Measurements from ENCODE around the gene LRFN2.

The LRFN2 gene

DNA sequence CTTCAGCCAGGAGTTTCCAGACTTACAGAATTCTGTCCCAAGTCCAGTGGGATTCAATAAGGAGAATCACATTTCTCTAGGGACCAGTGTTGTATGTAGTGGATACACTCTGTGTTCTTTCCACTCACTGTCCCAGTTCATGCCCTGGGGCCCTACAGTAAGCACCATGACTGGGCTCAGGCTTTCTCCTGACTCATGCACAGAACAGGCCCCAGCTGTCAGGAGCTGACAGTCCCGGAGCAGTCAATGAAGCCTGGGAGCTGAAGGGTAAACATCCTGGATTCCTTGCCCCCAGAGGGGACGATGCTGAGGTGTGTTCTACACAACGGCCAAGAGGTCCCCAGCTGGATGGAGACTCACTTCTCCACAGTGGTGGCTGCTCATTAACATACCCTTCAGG lies 40.2 kb upstream of the LRFN2 start:
- Histone ChIP-seq H3K4me3 (ENCODE audit: low read length) (no peak overlapping the region), H3K9me3 (ENCODE audit: control insufficient read depth, insufficient read depth, low read length) (no peaks in the 10 kb centered on the region), H3F3A (ENCODE audit: control insufficient read depth, insufficient read depth) (no peaks in the 10 kb centered on the region), H4K20me1 (ENCODE audit: control insufficient read depth, insufficient read depth, low read depth, low read length) (no peaks in the 10 kb centered on the region), H3K36me3 (ENCODE audit: control insufficient read depth, low read length) (no peaks in the 10 kb centered on the region), H3K9me2 (replicated peaks; ENCODE audit: control insufficient read depth, low read length) (no peaks in the 10 kb centered on the region), H3K4me1 (ENCODE audit: control insufficient read depth, low read length) (no peaks in the 10 kb centered on the region), H3K79me2 (ENCODE audit: control insufficient read depth, low read length) (no peaks in the 10 kb centered on the region), H3K27me3 (ENCODE audit: control insufficient read depth, low read length) (0 out of 2 replicates have a peak, but pooled peaks cover 3% of the 10 kb centered on the region), H3K27ac (ENCODE audit: low read depth, low read length) (no peak overlapping the region), H3K4me2 (ENCODE audit: low read length) (no peak overlapping the region)
- no peak for TF ChIP-seq EZH2phosphoT487 (IDR thresholded peaks at IDR 0.05; ENCODE audit: borderline replicate concordance, low read length)
- TF ChIP-seq, protein P1, sequence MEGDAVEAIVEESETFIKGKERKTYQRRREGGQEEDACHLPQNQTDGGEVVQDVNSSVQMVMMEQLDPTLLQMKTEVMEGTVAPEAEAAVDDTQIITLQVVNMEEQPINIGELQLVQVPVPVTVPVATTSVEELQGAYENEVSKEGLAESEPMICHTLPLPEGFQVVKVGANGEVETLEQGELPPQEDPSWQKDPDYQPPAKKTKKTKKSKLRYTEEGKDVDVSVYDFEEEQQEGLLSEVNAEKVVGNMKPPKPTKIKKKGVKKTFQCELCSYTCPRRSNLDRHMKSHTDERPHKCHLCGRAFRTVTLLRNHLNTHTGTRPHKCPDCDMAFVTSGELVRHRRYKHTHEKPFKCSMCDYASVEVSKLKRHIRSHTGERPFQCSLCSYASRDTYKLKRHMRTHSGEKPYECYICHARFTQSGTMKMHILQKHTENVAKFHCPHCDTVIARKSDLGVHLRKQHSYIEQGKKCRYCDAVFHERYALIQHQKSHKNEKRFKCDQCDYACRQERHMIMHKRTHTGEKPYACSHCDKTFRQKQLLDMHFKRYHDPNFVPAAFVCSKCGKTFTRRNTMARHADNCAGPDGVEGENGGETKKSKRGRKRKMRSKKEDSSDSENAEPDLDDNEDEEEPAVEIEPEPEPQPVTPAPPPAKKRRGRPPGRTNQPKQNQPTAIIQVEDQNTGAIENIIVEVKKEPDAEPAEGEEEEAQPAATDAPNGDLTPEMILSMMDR (IDR thresholded peaks at IDR 0.05; ENCODE audit: low read depth, low read length, poor library complexity, severe bottlenecking) = no peak

GRCh38 chr6:40626886-40627285 lies 39.7 kb upstream of the LRFN2 start:
- Histone ChIP-seq H3K27me3 (ENCODE audit: control insufficient read depth, low read length) (no peaks in the 10 kb centered on the region), H3K4me1 (ENCODE audit: control insufficient read depth, low read length) (no peaks in the 10 kb centered on the region), H4K20me1 (ENCODE audit: control insufficient read depth, insufficient read depth, low read depth, low read length) (no peaks in the 10 kb centered on the region), H3K27ac (ENCODE audit: low read depth, low read length) (no peak overlapping the region), H3K4me2 (ENCODE audit: low read length) (no peak overlapping the region), H3K9me3 (ENCODE audit: control insufficient read depth, insufficient read depth, low read length) (no peaks in the 10 kb centered on the region), H3F3A (ENCODE audit: control insufficient read depth, insufficient read depth) (no peaks in the 10 kb centered on the region), H3K79me2 (ENCODE audit: control insufficient read depth, low read length) (no peaks in the 10 kb centered on the region), H3K9me2 (replicated peaks; ENCODE audit: control insufficient read depth, low read length) (no peaks in the 10 kb centered on the region), H3K4me3 (ENCODE audit: low read length) (no peak overlapping the region), H3K36me3 (ENCODE audit: control insufficient read depth, low read length) (no peaks in the 10 kb centered on the region)
- no peak for TF ChIP-seq EZH2phosphoT487 (IDR thresholded peaks at IDR 0.05; ENCODE audit: borderline replicate concordance, low read length)
- TF ChIP-seq, protein P1 (IDR thresholded peaks at IDR 0.05; ENCODE audit: low read depth, low read length, poor library complexity, severe bottlenecking) = no peak

GRCh38 chr6:40623932-40624331 lies 36.8 kb upstream of the LRFN2 start:
- H3K4me2 ChIP-seq (ENCODE audit: low read length) = no peak overlapping the region
- no peaks in the 10 kb centered on the region for H3K4me1 ChIP-seq (ENCODE audit: control insufficient read depth, low read length)
- H3K36me3 ChIP-seq (ENCODE audit: control insufficient read depth, low read length) = no peaks in the 10 kb centered on the region
- H3K9me3 ChIP-seq (ENCODE audit: control insufficient read depth, insufficient read depth, low read length) = no peaks in the 10 kb centered on the region
- peaks cover 3% of the 10 kb centered on the region; the same call in 1 of the 2 replicates for H3K27me3 ChIP-seq (ENCODE audit: control insufficient read depth, low read length)
- no peaks in the 10 kb centered on the region for H3F3A ChIP-seq (ENCODE audit: control insufficient read depth, insufficient read depth)
- H4K20me1 ChIP-seq (ENCODE audit: control insufficient read depth, insufficient read depth, low read depth, low read length) = no peaks in the 10 kb centered on the region
- no peak overlapping the region for H3K4me3 ChIP-seq (ENCODE audit: low read length)
- no peak for TF ChIP-seq EZH2phosphoT487 (IDR thresholded peaks at IDR 0.05; ENCODE audit: borderline replicate concordance, low read length)
- TF ChIP-seq, protein P1 (IDR thresholded peaks at IDR 0.05; ENCODE audit: low read depth, low read length, poor library complexity, severe bottlenecking) = no peak
- H3K9me2 ChIP-seq (replicated peaks; ENCODE audit: control insufficient read depth, low read length) = no peaks in the 10 kb centered on the region
- no peak overlapping the region for H3K27ac ChIP-seq (ENCODE audit: low read depth, low read length)
- no peaks in the 10 kb centered on the region for H3K79me2 ChIP-seq (ENCODE audit: control insufficient read depth, low read length)
